Neural cell (in vitro differentiated cells): ENCODE results near the gene C22orf23. TPM values are rescaled to one million over a fixed set of nuclear protein-coding genes. Genes with fewer than 3 reads are reported as not detected.

Experiments
- polyA plus RNA-seq: library from polyadenylated mRNA; depleted of rRNA; stranded (reverse); fragments of >200 nt; gene quantifications from 2 replicates; pipeline ENCODE4 v1.2.3, GENCODE V29; 2014

C22orf23 gene
- polyA plus RNA-seq, 1 donor from 2014 or later: 1.3 TPM

Other genes with a start within 250 kb of the C22orf23 start
- 12.2 and 13.0 TPM in 2 replicates for gene GCAT, start 145.7 kb downstream of the C22orf23 start, polyA plus RNA-seq
- gene GALR3, start 130.2 kb downstream of the C22orf23 start, polyA plus RNA-seq: 0.73 TPM in 1 of 2 replicates, not detected in the other
- 92.4 and 127 TPM in 2 replicates for gene ANKRD54, start 109.3 kb downstream of the C22orf23 start, polyA plus RNA-seq
- gene EIF3L, start 104.2 kb downstream of the C22orf23 start, polyA plus RNA-seq: 352 and 396 TPM in 2 replicates
- gene MICALL1, start 47.3 kb downstream of the C22orf23 start, polyA plus RNA-seq: 11.4 and 13.0 TPM in 2 replicates
- gene POLR2F, start 98 bp upstream of the C22orf23 start, polyA plus RNA-seq: 170 and 195 TPM in 2 replicates
- gene SOX10, start 31.0 kb upstream of the C22orf23 start, polyA plus RNA-seq: not detected in 2 replicates
- gene PICK1, start 103.8 kb upstream of the C22orf23 start, polyA plus RNA-seq: 101 and 115 TPM in 2 replicates
- gene SLC16A8, start 130.6 kb upstream of the C22orf23 start, polyA plus RNA-seq: not detected in 2 replicates
- 1.2 and 2.3 TPM in 2 replicates for gene BAIAP2L2, start 157.1 kb upstream of the C22orf23 start, polyA plus RNA-seq
- 18.5 and 20.0 TPM in 2 replicates for gene PLA2G6, start 228.2 kb upstream of the C22orf23 start, polyA plus RNA-seq
- 2.1 and 4.8 TPM in 2 replicates for gene MAFF, start 248.4 kb upstream of the C22orf23 start, polyA plus RNA-seq